Fibroblast of lung (primary cell): Measurements from ENCODE around the gene MSI2.

Experiments
- CTCF ChIP-seq, 2 donors: IDR thresholded peaks in 1 of 2; conservative IDR thresholded peaks in 1 of 2; 1 replicate in 1 of 2; 2 replicates in 1 of 2; pipeline ENCODE4 v1.5.1; 2011 to 2012; ENCODE audit warnings: low read length in 2 of 2, control low read depth in 1 of 2, inconsistent platforms in 1 of 2, low read depth in 1 of 2, mild to moderate bottlenecking in 1 of 2
- EZH2 ChIP-seq: IDR thresholded peaks from 2 replicates; pipeline ENCODE4 v1.5.1; 2012; ENCODE audit warnings: low read length, control low read depth, mild to moderate bottlenecking; ENCODE audit errors: missing control alignments

GRCh38 chr17:57553526-57553925 lies 297.2 kb downstream of the MSI2 start:
- TF ChIP-seq CTCF (conservative IDR thresholded peaks at IDR 0.05 in 1 of 2, IDR thresholded peaks at IDR 0.05 in 1 of 2; ENCODE audit: low read depth in 1 of 2, low read length in 2 of 2) (no peak), EZH2 (no peak)
